Rectal smooth muscle tissue (tissue), 1 donor: ENCODE results near the gene OS9.

Experiments used
- H3K27ac ChIP-seq: one replicate; pipeline ENCODE4 v1.7.0; 2013; ENCODE audit warnings: low read depth, low read length, inconsistent platforms
- H3K27me3 ChIP-seq: one replicate; pipeline ENCODE4 v1.7.0; 2013; ENCODE audit warnings: low read length; ENCODE audit not compliant: control insufficient read depth, insufficient read depth
- H3K36me3 ChIP-seq: one replicate; pipeline ENCODE4 v1.7.0; 2013; ENCODE audit warnings: low read length; ENCODE audit not compliant: control insufficient read depth, insufficient read depth
- H3K4me1 ChIP-seq: one replicate; pipeline ENCODE4 v1.7.0; 2013; ENCODE audit warnings: low read length; ENCODE audit not compliant: control insufficient read depth, insufficient read depth
- H3K4me3 ChIP-seq: one replicate; pipeline ENCODE4 v1.7.0; 2013; ENCODE audit warnings: low read length
- H3K9ac ChIP-seq: one replicate; pipeline ENCODE4 v1.7.0; 2013; ENCODE audit warnings: low read length

Gene OS9

GRCh38 chr12:57744194-57744776 lies 50.4 kb downstream of the OS9 start:
- peaks cover 5% of the 10 kb centered on the region for H3K4me1 ChIP-seq
- no peak overlapping the region for H3K9ac ChIP-seq
- H3K4me3 ChIP-seq = peak overlapping the region; percentile 86

GRCh38 chr12:57744777-57745484 lies 51.0 kb downstream of the OS9 start, which contains the start of gene TSPAN31:
Gene TSPAN31, plus strand, starts transcription at chr12:57745039. Its CDS starts 116 bp downstream, at chr12:57745155.
- H3K27me3 ChIP-seq = peaks cover 3% of the 10 kb centered on the region
- peak within 1 kb of the TSS; percentile 93 for H3K27ac ChIP-seq
- H3K36me3 ChIP-seq = peaks cover 13% of the 10 kb centered on the region
- peaks cover 5% of the 10 kb centered on the region for H3K4me1 ChIP-seq
- peak within 1 kb of the TSS; percentile 84 for H3K9ac ChIP-seq
- H3K4me3 ChIP-seq = peak within 1 kb of the TSS; percentile 86

More at GRCh38 chr12:57744194-57744776, 50.4 kb downstream of the OS9 start:
- Histone ChIP-seq H3K27me3 (peaks cover 7% of the 10 kb centered on the region), H3K27ac (peak overlapping the region; percentile 93), H3K36me3 (peaks cover 13% of the 10 kb centered on the region)

GRCh38 chr12:57745485-57745881 lies 51.6 kb downstream of the OS9 start:
- Histone ChIP-seq H3K4me3 (peak overlapping the region; percentile 86), H3K4me1 (peaks cover 5% of the 10 kb centered on the region), H3K27me3 (no peaks in the 10 kb centered on the region)

GRCh38 chr12:57746025-57746424 lies 52.1 kb downstream of the OS9 start:
- peak overlapping the region; percentile 93 for H3K27ac ChIP-seq
- H3K36me3 ChIP-seq = peaks cover 17% of the 10 kb centered on the region

More at GRCh38 chr12:57745485-57745881, 51.6 kb downstream of the OS9 start:
- Histone ChIP-seq H3K27ac (peak overlapping the region; percentile 93), H3K9ac (peak overlapping the region; percentile 84), H3K36me3 (peaks cover 17% of the 10 kb centered on the region)

GRCh38 chr12:57749061-57749460 lies 55.1 kb downstream of the OS9 start:
- no peak overlapping the region for H3K4me3 ChIP-seq
- H3K36me3 ChIP-seq = peaks cover 17% of the 10 kb centered on the region
- no peak overlapping the region for H3K9ac ChIP-seq
- no peaks in the 10 kb centered on the region for H3K27me3 ChIP-seq
- H3K27ac ChIP-seq = no peak overlapping the region
- H3K4me1 ChIP-seq = peaks cover 17% of the 10 kb centered on the region

More at GRCh38 chr12:57746025-57746424, 52.1 kb downstream of the OS9 start:
- no peak overlapping the region for H3K9ac ChIP-seq
- peak overlapping the region; percentile 86 for H3K4me3 ChIP-seq
- H3K4me1 ChIP-seq = peaks cover 7% of the 10 kb centered on the region
- no peaks in the 10 kb centered on the region for H3K27me3 ChIP-seq

GRCh38 chr12:57750561-57751431 lies 56.9 kb downstream of the OS9 start:
- H3K4me1 ChIP-seq = peaks cover 17% of the 10 kb centered on the region
- peaks cover 17% of the 10 kb centered on the region for H3K36me3 ChIP-seq
- H3K9ac ChIP-seq = no peak overlapping the region
- no peaks in the 10 kb centered on the region for H3K27me3 ChIP-seq
- H3K4me3 ChIP-seq = peak overlapping the region; percentile 84
- peak overlapping the region; percentile 84 for H3K27ac ChIP-seq

- peaks cover 17% of the 10 kb centered on the region for H3K36me3 ChIP-seq
- H3K27ac ChIP-seq = peak overlapping the region; percentile 84
- H3K27me3 ChIP-seq = no peaks in the 10 kb centered on the region
- peak overlapping the region; percentile 70 for H3K9ac ChIP-seq
- peaks cover 15% of the 10 kb centered on the region for H3K4me1 ChIP-seq
- H3K4me3 ChIP-seq = peak overlapping the region; percentile 84
These were observed 57.5 kb downstream of the OS9 start for GRCh38 chr12:57751432-57751787.

GRCh38 chr12:57751788-57752667 lies 58.1 kb downstream of the OS9 start, which contains the start of gene CDK4:
Gene CDK4, minus strand, starts transcription at chr12:57752310. Its CDS starts 593 bp downstream, at chr12:57751717.
- peaks cover 16% of the 10 kb centered on the region for H3K36me3 ChIP-seq
- H3K9ac ChIP-seq = peak within 1 kb of the TSS; percentile 70
- H3K27ac ChIP-seq = peak within 1 kb of the TSS; percentile 84
- H3K4me3 ChIP-seq = peak within 1 kb of the TSS; percentile 84
- H3K27me3 ChIP-seq = no peaks in the 10 kb centered on the region
- H3K4me1 ChIP-seq = peaks cover 15% of the 10 kb centered on the region

- H3K9ac ChIP-seq = no peak overlapping the region
- H3K36me3 ChIP-seq = peaks cover 12% of the 10 kb centered on the region
- H3K27me3 ChIP-seq = no peaks in the 10 kb centered on the region
- peak overlapping the region; percentile 22 for H3K27ac ChIP-seq
- peaks cover 15% of the 10 kb centered on the region for H3K4me1 ChIP-seq
- H3K4me3 ChIP-seq = peak overlapping the region; percentile 68
These were observed 58.7 kb downstream of the OS9 start for GRCh38 chr12:57752668-57753000.

GRCh38 chr12:57753756-57754337 lies 59.9 kb downstream of the OS9 start:
- H3K27ac ChIP-seq = no peak overlapping the region
- peaks cover 11% of the 10 kb centered on the region for H3K36me3 ChIP-seq
- no peak overlapping the region for H3K4me3 ChIP-seq
- H3K4me1 ChIP-seq = peaks cover 15% of the 10 kb centered on the region
- H3K9ac ChIP-seq = no peak overlapping the region
- H3K27me3 ChIP-seq = no peaks in the 10 kb centered on the region

- Histone ChIP-seq H3K4me3 (peak within 1 kb of the TSS; percentile 73), H3K4me1 (peaks cover 15% of the 10 kb centered on the region), H3K27me3 (no peaks in the 10 kb centered on the region), H3K27ac (no peak within 1 kb of the TSS), H3K36me3 (peaks cover 8% of the 10 kb centered on the region), H3K9ac (no peak within 1 kb of the TSS)
These were observed 60.7 kb downstream of the OS9 start, which contains the start of gene MARCHF9 for GRCh38 chr12:57754411-57755193. Gene MARCHF9, plus strand, starts transcription at chr12:57755103. Its CDS starts 426 bp downstream, at chr12:57755529.
